HG03025 (cell line): Measurements from ENCODE around the gene CORO1C.

ENCODE experiments used
- ATAC-seq: cut with Tn5 transposase; IDR thresholded peaks from one replicate; pipeline ENCODE4 v1.9.1; 2021; ENCODE audit warnings: mild to moderate bottlenecking, moderate library complexity; ENCODE audit not compliant: unreplicated experiment, low FRiP score

Gene CORO1C

DNA sequence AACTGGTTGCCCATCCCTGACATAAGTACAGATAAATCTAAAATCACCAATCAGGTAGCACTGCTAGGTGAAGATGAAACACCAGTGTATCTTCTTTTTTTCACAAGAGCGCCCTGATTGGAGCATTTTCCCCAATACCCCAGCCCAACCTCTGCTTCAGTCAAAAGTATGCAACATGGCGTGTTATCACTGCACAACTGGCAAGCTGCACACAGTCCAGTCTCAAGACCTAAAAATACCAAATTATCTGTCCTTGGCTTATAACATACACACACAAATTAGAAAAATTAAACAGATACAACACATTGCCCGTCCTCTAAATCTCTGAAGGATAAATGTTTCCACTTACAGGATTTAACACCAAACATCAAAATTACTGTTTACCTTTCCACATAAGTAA is 77.4 kb downstream of the CORO1C start:
- ATAC-seq: no peak

GRCh38 chr12:108653082-108653516 is 78.2 kb downstream of the CORO1C start:
- ATAC-seq: no peak

DNA sequence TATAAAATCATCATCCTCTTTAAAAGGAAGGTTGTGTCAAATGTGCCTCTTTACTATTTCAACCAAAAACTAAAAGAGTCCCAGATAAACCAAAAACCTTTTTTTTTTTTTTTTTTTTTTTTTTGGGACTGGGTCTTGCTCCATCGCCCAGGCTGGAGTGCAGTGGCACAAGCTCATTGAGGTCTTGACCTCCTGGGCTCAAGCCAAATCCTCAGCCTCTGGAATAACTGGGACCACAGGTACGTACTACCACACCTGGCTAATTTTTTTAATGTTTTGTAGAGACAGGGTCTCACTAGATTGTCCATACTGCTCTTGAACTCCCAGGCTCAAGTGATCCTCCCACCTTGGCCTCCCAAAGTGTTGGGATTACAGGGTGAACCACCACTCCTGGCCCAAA is 81.2 kb downstream of the CORO1C start:
- ATAC-seq: no peak

DNA sequence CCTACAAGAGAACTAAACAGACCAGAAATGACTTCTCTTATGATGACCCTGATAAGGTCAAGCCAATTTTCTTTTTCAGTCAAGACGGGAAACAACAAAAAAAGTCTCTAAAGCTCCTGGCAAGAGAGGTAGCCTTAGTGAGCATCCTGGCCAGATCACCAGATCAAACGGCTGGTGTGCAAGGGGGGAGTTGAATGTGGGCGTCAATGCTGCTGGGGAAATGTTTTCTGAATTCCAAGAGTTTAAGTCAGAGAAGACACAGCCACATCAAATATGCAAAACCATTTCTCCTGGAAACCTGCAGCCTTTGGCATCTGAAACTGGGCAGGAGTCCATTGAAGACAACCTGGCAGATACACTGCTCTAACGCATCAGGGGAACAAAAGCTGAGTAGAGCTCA is 81.6 kb downstream of the CORO1C start:
- no peak for ATAC-seq

DNA sequence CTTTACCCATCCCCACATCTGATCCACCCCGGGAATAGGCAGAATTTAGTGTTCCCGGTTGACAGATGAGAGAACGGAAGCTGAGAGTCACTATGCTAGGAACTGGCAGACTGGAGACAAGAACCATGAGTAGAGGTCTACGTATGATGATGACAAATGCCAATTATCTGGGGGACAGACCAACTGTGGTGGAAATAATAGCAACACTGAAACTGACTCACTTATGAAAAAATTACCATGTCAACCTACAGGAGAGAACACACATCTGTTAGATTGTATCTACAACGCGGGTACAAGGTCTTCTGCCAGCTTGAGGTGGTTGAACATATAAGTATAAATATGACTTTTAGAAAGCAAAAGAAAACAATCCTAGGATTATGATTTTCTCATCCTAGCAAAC is 82.2 kb downstream of the CORO1C start:
- ATAC-seq: no peak

- ATAC-seq: no peak
Observed at GRCh38 chr12:108648371-108648770, 82.9 kb downstream of the CORO1C start.

DNA sequence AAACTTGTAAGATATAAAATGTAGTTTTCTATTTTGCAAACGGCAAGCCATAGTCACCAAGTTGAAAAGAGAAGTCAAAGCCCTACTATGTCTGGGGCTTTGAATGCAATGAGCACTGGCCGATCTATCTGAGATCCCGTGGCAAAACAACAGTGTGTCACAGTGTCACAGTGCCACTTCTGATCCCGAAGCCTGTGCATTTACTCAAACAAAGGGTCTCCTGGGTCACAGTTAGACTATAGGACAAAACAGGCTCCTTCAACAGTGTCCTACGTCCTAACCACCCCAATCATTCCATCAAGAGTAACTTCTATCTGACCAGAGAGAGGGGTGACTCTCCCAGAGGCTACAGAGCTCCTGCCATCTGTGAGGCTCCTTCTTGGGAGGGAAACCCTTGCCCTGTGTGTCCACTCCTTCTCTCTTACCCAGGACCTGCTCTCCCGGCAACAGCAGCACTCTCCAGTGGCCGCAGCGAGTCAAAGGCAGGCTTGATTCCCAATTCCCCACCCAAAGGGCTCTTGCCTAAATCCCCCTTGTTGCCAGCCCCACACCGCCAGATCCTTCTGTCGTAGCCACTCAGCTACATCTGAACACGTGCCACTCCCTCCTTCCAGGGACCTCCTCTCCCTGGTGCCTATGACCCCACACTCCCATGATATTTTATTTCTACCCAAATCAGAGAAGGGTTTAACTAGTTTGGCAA is 83.6 kb downstream of the CORO1C start:
- ATAC-seq: no peak

DNA sequence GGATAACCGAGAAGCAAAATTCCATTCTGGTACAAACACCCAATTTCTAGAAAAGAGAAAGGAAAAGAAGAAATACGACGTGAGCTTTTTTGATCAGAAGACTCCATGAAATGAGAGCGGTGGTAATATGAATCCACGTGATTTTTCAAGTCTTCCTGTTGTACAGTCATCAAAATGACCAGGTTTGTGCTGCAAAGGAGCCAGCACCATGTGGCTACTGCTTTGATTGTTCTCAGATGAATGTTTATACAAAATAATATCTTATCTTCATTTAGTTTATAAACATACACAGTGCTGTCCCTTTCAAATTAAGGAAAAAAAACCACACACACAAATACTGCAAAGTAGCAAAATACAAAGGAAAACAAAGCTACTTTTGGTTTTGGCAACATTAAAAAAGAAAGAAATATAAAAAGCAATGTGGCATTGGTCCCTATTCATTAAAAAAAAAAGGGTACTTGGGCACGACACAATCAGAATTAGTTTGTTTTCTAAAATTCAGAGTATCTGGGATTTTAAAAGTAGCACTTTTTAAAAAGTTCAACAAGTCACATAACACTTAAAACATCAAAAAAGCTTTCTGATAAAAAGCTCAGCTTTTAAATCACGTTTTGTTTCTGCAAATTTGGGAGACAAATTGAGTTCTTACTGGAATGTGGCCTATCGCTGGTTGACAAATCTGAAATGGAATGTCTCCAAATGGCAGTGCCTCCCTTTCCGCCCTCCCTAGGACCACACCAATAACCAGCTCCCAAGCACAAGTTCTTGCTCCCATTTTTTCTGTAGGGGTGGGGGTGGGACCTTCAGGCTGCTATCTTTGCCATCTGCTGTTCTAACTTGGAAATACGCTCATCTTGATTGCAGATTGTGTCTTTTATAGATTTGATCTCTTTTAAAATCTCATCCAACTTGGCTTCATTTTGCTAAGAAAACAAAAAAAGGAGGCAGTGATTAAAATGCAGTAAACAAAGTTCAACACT is 84.4 kb downstream of the CORO1C start:
- no peak for ATAC-seq

DNA sequence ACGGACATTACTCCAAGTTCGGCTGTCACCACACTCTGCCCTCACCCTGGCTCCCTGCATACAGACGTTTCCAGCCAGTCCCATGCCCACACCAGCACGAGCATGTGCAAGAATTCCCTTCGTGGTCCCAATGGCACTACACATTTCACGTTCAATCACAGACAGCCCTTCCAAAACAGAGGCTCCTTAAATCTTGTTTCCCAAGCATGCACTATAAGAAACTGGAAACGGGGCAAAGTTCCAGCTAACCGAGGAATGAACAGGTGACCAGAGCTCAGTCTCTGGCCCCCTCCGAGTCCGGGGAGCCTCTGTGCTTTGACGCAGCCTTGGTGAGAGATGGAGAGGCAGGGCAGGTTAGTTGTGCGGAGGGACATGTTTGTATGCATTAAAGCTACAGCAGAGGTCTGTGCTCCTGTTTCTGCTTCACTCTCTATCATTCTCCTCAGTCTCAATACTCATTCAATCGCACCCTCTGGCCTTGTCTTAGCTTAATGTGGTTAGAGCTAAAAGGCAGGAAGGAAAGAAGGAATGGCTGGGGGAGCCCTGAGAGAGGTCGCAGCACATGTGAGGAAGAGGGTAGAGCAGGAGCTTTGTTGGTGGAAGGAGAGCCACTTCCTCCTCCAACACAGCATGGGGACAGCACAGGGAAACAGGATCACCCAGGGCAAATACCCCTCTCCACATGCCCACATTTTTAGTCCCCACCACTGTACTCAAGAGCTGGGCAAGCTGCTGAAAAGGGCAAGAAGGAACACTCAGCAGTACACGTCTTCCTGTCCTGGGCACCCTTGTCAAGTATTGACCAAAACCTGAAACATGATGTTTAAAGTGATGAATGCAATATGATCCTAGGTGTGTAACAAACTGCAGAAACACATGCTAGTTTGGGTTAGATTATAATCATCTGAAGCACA is 85.4 kb downstream of the CORO1C start:
- ATAC-seq: no peak

- no peak for ATAC-seq
Observed at GRCh38 chr12:108644811-108645120, 86.6 kb downstream of the CORO1C start.

DNA sequence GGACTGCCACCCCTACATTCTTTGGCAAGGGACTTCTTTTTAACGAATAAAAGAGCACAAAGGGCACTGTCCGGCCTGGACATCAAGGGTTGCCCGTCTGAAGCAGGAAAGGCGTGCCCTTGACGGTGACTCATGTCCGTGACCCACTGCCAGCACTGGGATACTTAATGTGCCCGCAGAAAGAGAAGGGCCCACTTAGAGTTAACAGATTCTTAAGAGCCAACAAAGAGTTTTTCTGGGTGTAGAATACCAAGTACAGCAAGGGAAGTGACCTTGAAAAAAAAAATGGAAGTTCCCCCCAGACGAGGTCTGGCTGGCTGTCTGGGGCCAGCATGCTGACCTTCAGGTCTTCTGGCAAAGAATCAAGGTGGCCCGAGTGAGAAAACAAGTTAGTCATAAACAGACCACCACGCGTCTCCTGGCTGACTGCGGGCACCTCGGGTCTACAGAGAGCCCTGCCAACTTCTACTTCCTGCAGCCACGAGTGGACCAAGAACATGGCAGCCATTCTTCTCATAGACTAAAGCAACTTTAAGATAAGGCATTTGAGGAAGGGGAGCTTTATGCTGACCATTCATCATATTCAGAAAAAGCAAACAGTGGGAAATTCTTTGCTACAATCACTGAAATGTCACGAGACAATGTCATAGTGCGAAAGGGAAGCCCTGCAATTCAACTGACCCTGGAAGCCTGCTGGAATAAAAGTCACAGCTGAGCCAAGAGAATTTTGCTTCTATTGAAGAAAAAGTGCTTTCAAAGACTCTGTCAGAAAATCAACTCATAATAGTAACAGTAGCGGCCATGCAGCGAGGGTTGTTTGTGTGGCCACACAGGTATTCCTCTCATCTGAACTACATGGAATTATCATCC is 87.1 kb downstream of the CORO1C start:
- no peak for ATAC-seq

GRCh38 chr12:108642899-108643654 is 88.2 kb downstream of the CORO1C start:
- no peak for ATAC-seq

- ATAC-seq: no peak
Observed at GRCh38 chr12:108642269-108642870, 88.9 kb downstream of the CORO1C start.

DNA sequence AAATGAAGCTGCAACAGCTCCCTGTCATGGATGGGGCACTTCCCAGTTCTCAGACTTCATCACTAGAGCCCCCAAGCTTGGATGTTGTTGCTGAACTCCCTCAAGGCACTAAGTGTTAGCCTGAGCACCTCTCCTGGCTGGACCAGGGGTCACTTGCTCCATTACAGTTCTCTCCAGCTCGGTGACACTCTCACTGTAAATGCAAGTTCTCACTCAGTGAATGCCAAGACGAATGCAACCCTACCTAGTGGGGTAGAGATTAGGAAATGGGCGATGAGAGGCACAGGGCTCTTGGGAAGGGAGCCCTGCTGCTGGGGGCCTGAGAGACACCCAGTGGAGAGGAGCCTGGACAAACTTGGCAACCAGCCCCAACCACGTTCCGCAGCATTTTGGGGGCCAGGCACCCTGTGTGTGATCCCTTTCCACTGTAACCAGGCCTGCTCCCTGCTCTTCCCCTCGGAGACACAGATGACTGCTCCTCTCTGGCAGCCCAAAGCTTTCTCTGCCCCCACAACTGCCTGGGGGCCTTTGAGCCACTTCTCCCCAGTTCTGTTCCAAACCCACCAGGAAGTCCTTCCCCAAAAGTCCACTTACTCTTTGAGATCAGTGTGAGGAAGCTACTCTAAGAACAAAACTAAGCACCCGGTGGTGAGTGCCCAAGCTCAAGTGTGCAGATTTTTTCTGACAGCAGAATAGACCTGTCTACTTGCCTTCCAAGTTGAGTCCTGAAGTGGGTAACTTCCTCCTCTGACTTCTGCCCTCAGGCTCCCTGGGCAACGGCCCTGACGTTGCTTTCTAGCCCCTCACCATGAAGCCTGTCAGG is 89.7 kb downstream of the CORO1C start:
- no peak for ATAC-seq

DNA sequence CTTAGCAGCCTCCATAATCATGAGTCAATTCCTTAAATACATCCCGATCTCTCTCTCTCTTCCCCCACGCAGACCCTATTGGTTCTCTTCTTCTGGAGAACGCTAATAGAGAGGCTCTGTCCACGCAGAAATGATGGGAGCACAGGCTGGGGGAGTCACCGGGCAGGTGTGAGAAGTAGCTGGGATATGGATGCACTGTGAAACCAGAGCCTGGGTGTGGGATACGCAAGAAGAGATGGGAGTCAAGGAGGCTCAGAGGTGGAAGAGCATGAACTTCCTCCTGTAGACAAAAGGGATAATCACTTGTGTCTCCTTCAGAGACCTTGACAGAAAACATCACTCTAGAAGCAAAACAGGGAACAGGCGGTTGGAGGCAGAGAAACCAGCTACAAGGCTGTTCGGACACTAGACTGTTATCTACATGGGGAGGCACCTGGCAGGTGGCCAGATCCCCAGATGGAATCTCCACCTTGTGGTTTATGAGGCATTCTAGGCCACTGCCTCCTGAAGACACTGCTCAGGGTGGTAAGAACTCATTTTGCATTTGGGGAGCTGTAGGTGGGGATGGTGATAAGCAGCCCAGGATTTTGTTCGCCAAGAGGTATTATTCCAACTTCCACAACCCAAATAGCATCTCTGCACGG is 90.4 kb downstream of the CORO1C start:
- ATAC-seq: no peak

DNA sequence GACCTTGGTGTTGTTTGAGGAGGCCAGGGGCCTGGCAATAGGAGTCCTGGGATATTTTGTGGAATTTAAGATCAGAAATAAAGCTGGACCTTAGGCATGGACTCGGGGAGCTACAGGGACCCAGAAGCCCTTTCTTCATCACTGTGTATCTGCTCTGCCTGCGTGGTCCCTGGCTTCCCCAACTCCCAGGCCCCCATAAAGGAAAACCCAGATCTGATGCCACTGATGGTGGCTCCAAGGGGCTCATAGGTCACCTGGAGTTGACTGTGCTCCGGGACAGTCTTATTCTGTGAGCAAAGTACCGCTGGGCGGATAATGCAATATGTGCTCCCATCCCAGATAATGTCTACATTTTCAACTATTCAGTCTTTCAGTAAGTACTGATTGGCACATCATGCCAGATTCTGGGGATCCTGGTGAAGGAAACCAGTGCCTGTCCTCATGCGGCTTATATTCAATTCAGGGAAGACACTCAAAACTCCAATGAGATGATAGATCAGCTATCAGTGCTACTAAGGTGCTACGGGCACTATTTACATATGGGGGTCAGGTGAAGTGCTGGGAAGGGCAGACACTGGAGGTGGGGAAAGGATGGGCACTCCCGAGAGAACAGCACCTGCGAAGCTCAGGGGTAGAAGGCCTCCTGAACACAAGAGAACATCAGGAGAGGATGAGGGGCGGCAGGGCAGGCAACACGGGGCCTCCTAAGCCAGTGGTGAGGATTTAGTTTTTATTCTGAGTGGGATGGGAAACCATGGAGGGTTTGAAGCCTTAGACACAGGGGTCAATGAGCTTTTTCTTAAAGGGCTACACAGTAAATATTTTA is 92.1 kb downstream of the CORO1C start:
- no peak for ATAC-seq
